ENCODE results near the gene TGFB1.

DNA sequence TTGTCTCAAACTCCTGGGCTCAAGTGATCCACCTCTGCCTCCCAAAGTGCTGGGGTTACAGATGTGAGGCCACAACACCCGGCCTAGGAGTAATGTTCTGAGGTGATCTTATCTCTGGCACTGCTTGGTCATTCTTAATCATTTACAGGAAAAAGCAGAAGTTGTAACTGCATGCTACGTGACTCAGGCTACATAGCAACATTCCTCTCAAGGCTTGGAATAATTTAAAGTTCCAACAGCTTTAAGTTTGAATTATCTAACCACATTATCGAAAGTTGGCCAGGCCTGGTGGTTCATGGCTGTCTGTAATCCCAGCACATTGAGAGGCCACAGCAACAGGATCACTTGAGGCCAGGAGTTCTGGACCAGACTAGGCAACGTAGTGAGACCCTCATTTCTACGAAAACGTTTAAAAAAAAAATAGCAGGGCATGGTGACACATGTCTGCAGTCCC lies 14.2 kb upstream of the TGFB1 start:
- TF ChIP-seq CTCF (conservative IDR thresholded peaks at IDR 0.05; ENCODE audit: low read length) (no peak), EZH2phosphoT487 (IDR thresholded peaks at IDR 0.05; ENCODE audit: borderline replicate concordance) (no peak)

All from Loucy (cell line).